ENCODE data around the gene ALOX5.
A peak's percentile ranks its signal among the peaks of the same experiment; 100 is the strongest.

Gene ALOX5

GRCh38 chr10:45444022-45444421 is 70.0 kb downstream of the ALOX5 start:
- no peak for DNase-seq

GRCh38 chr10:45444976-45445898 is 71.2 kb downstream of the ALOX5 start:
- no peak for DNase-seq

GRCh38 chr10:45446858-45447257 is 72.8 kb downstream of the ALOX5 start:
- DNase-seq = no peak

- no peak for DNase-seq
Measured at GRCh38 chr10:45447416-45447815, 73.4 kb downstream of the ALOX5 start.

- DNase-seq = no peak
Measured at GRCh38 chr10:45450866-45451265, 76.8 kb downstream of the ALOX5 start.

- DNase-seq = no peak
Measured at GRCh38 chr10:45451407-45451806, 77.4 kb downstream of the ALOX5 start.

- no peak for DNase-seq
Measured at GRCh38 chr10:45452268-45452667, 78.3 kb downstream of the ALOX5 start.

- no peak for DNase-seq
Measured at GRCh38 chr10:45452743-45453452, 78.9 kb downstream of the ALOX5 start.

GRCh38 chr10:45453639-45454255 is 79.7 kb downstream of the ALOX5 start:
- DNase-seq = no peak

GRCh38 chr10:45454262-45454661 is 80.2 kb downstream of the ALOX5 start:
- no peak for DNase-seq

GRCh38 chr10:45454859-45455258 is 80.8 kb downstream of the ALOX5 start:
- no peak for DNase-seq

GRCh38 chr10:45456233-45456632 is 82.2 kb downstream of the ALOX5 start:
- no peak for DNase-seq

- no peak for DNase-seq
Measured at GRCh38 chr10:45456822-45457221, 82.8 kb downstream of the ALOX5 start.

GRCh38 chr10:45457487-45457886 is 83.5 kb downstream of the ALOX5 start:
- DNase-seq = no peak

GRCh38 chr10:45460235-45460878 is 86.3 kb downstream of the ALOX5 start:
- DNase-seq = no peak

GRCh38 chr10:45461034-45461433 is 87.0 kb downstream of the ALOX5 start:
- DNase-seq = no peak

GRCh38 chr10:45463244-45464116 is 89.5 kb downstream of the ALOX5 start:
- no peak for DNase-seq

GRCh38 chr10:45464958-45465567 is 91.0 kb downstream of the ALOX5 start:
- peak in 1 of 2 experiments; percentile 3 for DNase-seq

GRCh38 chr10:45466784-45467183 is 92.8 kb downstream of the ALOX5 start:
- DNase-seq = no peak

GRCh38 chr10:45468079-45468478 is 94.1 kb downstream of the ALOX5 start:
- no peak for DNase-seq

Data from NCI-H187 (cell line).